Measurements from ENCODE around the gene TRPM2.

TRPM2 gene

DNA sequence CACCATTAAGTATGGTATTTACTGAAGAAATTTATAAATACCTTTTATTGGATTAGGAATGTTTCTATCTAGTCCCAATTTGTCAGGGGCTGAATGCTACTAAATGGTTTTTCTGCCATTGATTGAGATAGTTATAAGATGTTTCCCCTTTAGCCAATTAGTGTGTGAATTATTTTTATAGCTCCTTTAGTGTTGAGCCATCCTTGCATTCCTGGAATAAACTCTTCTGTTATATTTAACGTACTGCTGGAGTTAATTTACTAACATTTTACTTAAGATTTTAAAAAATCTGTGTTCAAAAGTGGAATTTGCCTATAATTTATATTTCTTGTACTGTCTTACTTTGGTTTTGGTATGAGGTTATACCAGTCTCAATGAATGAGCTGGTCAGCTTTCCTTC is 76.5 kb downstream of the TRPM2 start:
- no peak for DNase-seq (ENCODE audit: low read depth in 3 of 3)

DNA sequence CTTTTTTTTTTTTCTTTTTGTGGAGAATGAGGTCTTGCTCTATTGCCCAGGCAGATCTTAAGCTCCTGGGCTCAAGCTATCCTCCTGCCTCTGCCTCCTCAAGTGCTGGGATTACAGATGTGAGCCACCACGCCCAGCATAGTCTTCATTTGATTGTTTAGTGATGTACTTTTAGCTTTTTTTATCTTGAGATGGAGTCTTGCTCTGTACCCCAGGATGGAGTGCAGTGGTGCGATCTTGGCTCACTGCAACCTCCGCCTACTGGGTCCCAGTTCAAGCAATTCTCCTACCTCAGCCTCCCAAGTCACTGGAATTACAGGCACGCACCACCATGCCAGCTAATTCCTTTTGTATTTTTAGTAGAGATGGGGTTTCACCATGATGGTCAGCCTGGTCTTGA is 77.9 kb downstream of the TRPM2 start:
- DNase-seq (ENCODE audit: low read depth in 3 of 3): no peak

- no peak for DNase-seq (ENCODE audit: low read depth in 3 of 3)
Measured at GRCh38 chr21:44432841-44433790, 79.7 kb downstream of the TRPM2 start.

DNA sequence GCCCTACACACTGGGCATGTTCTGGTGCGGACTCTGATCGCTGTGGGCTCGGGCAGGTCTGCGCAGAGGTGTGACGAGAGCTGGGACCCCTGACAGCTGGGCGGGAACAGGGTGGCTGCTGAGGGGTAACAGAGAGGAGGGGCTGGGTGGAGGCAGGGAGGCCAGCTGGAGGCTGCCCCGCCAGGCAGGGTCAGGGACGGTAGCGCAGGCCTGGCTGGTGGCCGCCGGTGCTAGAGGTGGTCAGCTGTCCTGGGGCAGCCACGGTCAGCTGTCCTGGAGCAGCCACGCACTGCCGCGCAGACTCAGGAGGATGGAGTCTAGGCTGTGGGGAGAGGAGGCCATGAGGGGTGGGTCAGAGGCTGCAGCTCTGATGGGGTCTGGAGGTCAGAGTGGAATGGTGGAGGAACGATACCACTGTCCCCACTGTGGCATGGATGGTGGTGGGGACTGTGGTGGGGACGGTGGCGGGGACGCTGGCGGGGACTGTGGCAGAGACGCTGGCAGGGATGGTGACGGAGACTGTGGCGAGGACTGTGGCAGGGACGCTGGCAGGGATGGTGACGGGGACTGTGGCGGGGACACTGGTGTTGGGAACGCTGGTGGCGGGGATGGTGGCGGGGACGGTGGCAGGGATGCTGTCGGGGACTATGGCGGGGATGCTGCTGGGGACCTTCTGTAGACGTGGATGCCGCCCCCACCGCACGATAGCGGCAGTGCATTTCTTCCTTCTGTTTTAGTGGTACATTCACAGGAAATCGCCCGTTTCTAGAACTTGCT is 80.6 kb downstream of the TRPM2 start:
- DNase-seq (ENCODE audit: low read depth in 3 of 3): no peak

DNA sequence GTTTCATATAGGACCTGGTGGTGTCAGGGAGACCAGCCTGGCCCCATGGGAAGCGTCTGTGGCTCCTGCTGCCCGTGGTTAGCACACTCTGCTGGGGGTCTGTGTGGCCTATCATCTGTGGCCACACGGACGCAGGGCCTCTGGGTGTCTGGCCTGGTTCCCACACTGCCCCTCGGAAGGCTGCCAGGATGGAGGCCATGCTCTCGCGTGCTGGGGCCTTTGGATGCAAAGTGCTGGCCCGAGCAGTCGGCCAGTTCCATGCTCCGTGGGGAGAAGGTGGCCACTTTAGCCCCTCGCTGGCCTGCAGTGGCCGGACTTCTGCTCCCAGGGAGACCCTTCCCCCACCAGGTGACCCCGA is 81.1 kb downstream of the TRPM2 start:
- DNase-seq (ENCODE audit: low read depth in 3 of 3): no peak

- no peak for DNase-seq (ENCODE audit: low read depth in 3 of 3)
Measured at GRCh38 chr21:44434936-44435635, 81.7 kb downstream of the TRPM2 start.

GRCh38 chr21:44436111-44436611 is 82.7 kb downstream of the TRPM2 start:
- no peak for DNase-seq (ENCODE audit: low read depth in 3 of 3)

DNA sequence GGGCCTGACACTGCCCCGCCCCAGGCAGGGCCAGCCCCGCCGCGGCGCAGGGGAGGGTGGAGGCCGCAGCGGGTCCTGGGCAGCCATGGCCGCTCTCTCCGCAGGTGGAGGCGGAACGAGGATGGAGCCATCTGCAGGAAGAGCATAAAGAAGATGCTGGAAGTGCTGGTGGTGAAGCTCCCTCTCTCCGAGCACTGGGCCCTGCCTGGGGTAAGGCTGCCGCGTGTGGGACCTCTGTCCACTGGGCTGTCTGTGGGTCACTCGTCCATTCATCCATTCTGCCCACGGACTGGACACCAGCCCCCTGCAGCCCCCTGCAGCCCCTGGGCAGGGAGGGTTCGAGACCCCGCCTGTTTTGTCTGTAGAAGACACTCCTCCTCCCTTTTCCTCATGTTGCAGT is 83.5 kb downstream of the TRPM2 start:
- no peak for DNase-seq (ENCODE audit: low read depth in 3 of 3)

DNA sequence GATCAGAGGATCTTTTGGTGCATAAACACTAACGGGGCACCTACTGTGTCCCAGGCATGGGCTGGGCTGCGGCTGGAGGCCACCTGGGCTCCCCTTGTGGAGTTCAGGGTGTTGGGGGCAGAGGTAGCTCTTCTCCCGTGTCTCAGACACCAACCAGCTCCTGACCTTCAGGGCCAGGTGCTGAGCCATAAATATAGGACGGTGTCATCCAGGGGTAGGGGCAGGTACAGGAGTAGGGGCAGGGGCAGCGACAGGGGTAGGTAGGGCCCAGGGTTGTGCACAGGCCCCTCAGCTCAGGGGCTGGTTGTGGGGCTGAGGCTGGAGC is 83.9 kb downstream of the TRPM2 start:
- DNase-seq (ENCODE audit: low read depth in 3 of 3): no peak

- no peak for DNase-seq (ENCODE audit: low read depth in 3 of 3)
Measured at GRCh38 chr21:44437696-44438431, 84.4 kb downstream of the TRPM2 start.

DNA sequence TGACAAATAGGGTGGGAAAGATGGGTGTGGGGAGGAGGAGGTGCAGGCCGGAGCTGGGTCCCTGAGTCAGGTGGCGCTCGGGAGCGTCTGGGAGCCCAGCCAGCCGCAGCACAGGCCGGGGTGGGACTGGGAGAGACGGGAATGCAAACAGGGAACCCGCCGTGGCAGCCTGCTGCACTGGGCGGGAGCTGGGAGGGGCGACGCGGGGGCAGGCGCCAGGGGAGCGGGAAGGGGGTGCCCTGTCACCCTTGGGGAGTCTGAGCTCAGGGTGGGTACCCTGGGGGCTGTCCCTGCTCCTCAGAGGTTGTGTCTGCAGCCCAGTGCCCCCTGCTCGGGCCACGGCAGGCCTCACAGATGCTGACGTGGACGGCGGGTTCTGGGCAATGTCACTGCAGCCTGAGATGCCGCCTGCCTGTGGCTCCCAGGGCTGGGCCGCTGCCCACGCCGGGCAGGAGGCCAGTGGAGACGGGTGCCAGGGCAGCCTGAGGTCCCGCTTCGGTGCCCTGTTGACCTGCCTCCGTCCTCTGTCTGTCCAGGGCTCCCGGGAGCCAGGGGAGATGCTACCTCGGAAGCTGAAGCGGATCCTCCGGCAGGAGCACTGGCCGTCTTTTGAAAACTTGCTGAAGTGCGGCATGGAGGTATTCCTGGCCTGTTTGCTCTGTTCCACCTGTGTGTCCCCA is 85.2 kb downstream of the TRPM2 start:
- DNase-seq (ENCODE audit: low read depth in 3 of 3): no peak

GRCh38 chr21:44439211-44439600 is 85.8 kb downstream of the TRPM2 start:
- DNase-seq (ENCODE audit: low read depth in 3 of 3): no peak

- DNase-seq (ENCODE audit: low read depth in 3 of 3): no peak
Measured at GRCh38 chr21:44440241-44441040, 87.0 kb downstream of the TRPM2 start.

GRCh38 chr21:44441041-44441400 is 87.6 kb downstream of the TRPM2 start:
- DNase-seq (ENCODE audit: low read depth in 3 of 3): no peak

- DNase-seq (ENCODE audit: low read depth in 3 of 3): no peak
Measured at GRCh38 chr21:44441581-44442265, 88.3 kb downstream of the TRPM2 start.

DNA sequence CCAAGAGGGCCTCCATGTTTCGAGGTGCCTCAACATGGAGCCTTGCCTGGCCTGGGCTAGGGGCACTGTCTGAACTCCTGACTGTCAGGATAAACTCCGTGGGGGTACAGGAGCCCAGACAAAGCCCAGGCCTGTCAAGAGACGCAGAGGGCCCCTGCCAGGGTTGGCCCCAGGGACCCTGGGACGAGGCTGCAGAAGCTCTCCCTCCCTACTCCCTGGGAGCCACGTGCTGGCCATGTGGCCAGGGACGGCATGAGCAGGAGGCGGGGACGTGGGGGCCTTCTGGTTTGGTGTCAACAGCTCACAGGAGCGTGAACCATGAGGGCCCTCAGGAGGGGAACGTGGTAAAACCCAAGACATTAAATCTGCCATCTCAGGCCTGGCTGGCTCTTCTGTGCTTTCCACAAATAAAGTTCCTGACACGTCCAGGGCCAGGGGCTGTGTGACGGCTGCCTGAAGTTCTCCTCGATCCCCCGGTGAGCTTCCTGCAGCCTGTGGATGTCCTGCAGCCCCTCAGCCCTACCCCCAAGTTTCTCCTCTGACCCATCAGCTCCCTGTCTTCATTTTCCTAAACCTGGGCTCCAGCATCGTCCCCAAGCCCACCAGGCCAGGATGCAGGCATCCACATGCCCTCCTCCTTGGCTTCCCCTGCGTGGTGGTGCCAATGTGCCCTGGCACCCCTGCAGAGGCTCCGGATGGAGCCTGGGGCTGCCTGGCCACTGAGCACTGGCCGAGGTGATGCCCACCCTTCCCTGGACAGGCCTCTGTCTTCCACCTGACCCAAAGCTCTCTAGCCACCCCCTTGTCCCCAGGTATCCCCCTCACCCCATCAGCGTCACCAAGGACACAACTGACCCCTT is 89.1 kb downstream of the TRPM2 start:
- DNase-seq (ENCODE audit: low read depth in 3 of 3): no peak

DNA sequence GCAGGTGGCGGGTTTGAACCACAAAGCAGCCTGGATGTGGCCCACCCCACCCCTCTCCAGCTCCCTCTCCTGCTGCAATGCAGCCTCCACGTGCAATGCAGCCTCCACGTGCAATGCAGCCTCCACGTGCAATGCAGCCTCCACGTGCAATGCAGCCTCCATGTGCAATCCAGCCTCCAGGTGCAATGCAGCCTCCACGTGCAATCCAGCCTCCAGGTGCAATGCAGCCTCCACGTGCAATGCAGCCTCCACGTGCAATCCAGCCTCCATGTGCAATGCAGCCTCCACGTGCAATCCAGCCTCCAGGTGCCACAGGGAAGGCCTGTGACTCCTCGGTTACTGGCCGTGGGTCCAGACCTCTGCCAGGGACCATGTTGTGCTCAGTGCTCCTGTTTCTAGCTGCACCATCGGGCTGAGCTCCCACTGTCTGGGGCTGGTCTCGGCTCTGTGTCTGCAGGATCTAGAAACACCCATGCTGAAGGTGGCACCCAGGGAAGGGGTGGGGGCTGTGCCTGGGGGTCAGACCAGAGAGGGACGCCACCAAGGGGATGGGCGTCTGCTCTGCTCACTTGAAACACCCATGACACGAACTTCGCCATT is 90.0 kb downstream of the TRPM2 start:
- no peak for DNase-seq (ENCODE audit: low read depth in 3 of 3)

GRCh38 chr21:44443891-44444285 is 90.5 kb downstream of the TRPM2 start:
- no peak for DNase-seq (ENCODE audit: low read depth in 3 of 3)
